Measurements from ENCODE around the gene SLC22A4.

The SLC22A4 gene

DNA sequence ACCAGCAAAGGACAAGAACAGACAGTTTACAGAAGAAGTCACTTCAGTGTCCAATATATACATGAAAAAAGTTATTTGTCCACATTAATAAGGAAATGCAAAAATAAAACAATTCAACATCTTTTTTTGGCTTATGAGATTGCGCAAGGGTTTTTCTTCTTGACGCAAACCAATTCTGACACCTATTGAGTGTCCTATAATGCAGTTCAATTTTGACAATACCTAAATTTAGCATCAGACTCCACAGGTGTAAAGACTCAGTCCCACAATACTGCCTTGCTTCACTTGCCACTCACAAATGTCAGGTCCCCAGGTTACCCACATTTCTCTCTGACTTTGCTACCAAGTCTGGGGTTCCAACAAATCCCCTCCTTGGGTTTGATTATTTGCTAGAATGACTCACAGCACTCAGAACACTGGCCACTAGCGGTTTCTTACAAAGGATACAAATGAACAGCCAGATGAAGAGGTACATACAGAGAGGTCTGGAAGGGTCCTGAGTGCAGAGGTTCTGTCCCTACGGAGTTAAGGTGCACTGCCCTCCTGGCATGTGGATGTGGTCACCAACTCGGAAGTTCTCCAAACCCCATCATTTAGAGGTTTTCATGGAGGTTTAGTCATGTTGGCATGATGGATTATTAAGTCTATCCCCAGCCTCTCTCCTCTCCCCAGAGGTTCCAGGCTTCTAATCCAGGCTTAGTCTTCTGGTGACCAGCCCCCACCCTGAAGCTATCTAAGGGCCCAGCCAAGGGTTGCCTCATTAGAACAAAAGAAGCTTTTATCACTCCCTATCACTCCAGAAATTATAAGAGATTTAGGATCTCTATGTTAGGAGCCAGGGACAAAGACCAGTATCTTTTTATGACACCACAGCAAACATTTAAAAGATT, 48.3 kb downstream of the SLC22A4 start:
- DNase-seq (ENCODE audit: low spot score): no peak

GRCh38 chr5:132344775-132345514, 50.8 kb downstream of the SLC22A4 start:
- DNase-seq (ENCODE audit: low spot score): no peak

- DNase-seq (ENCODE audit: low spot score): no peak
These were observed 59.3 kb downstream of the SLC22A4 start for GRCh38 chr5:132353486-132353995.

- DNase-seq (ENCODE audit: low spot score): no peak
These were observed 60.4 kb downstream of the SLC22A4 start for GRCh38 chr5:132354381-132355139.

- no peak for DNase-seq (ENCODE audit: low spot score)
These were observed 61.1 kb downstream of the SLC22A4 start for GRCh38 chr5:132355140-132355765.

GRCh38 chr5:132358775-132359174, 64.6 kb downstream of the SLC22A4 start:
- no peak for DNase-seq (ENCODE audit: low spot score)

DNA sequence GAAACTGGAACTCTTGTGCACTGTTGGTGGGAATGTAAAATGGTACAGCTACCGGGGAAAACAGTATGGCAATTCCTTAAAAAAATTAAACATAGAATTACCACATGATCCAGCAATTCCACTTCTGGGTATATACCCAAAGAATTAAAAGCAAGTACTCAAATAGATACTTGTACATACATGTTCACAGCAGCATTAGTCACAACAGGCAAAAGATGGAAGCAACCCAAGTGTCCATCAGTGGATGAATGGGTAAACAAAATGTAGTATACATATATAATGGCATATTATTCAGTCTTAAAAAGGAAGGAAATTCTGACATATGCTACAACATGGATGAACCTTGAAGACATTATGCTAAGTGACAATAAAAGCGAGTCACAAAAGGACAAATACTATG, 67.9 kb downstream of the SLC22A4 start:
- no peak for DNase-seq (ENCODE audit: low spot score)

GRCh38 chr5:132363431-132364112, 69.4 kb downstream of the SLC22A4 start:
- peak; percentile 55 for DNase-seq (ENCODE audit: low spot score)

GRCh38 chr5:132364319-132364718, 70.1 kb downstream of the SLC22A4 start:
- no peak for DNase-seq (ENCODE audit: low spot score)

DNA sequence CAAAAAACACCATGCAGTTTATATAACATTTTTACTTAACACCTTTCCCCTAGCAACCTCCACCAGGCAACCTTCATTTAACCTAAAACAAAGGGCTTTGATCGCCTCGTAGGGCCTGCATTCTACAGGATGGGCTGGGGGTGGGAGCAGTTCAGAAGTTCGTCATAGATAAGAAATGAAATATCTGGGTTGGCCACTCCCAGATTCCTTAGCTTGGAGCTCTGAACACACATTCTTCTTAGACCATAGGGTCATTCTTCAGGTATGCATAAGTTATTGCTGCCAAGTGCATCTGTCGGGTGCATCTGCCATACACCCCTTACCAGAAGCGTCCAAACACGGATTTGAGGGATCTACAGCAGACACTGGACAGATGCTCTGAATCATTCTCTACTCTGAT, 71.0 kb downstream of the SLC22A4 start:
- no peak for DNase-seq (ENCODE audit: low spot score)

DNA sequence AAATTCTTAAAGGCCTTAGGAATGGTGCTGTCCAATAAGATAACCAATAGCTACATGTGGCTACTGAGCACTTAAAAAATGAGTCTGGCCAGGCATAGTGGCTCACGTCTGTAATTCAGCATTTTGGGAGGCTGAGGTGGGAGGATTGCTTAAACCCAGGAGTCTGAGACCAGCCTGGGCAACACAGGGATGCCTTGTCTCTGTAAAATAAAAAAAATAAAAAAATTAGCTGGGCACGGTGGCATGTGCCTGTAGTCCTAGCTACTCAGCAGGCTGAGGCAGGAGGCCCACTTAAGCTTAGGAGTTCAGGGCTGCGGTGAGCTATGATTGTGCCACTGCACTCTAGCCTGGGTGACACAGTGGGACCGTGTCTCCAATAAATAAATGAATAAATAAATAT, 74.0 kb downstream of the SLC22A4 start:
- DNase-seq (ENCODE audit: low spot score): no peak

- no peak for DNase-seq (ENCODE audit: low spot score)
These were observed 74.8 kb downstream of the SLC22A4 start for GRCh38 chr5:132369007-132369473.

- DNase-seq (ENCODE audit: low spot score): peak; percentile 58
These were observed 75.4 kb downstream of the SLC22A4 start, which contains the start of gene SLC22A5 for GRCh38 chr5:132369474-132370180. Gene SLC22A5 (plus strand): TSS chr5:132369710. CDS start chr5:132369973, 263 bp downstream.

- DNase-seq (ENCODE audit: low spot score): no peak
These were observed 76.2 kb downstream of the SLC22A4 start for GRCh38 chr5:132370181-132370970.

DNA sequence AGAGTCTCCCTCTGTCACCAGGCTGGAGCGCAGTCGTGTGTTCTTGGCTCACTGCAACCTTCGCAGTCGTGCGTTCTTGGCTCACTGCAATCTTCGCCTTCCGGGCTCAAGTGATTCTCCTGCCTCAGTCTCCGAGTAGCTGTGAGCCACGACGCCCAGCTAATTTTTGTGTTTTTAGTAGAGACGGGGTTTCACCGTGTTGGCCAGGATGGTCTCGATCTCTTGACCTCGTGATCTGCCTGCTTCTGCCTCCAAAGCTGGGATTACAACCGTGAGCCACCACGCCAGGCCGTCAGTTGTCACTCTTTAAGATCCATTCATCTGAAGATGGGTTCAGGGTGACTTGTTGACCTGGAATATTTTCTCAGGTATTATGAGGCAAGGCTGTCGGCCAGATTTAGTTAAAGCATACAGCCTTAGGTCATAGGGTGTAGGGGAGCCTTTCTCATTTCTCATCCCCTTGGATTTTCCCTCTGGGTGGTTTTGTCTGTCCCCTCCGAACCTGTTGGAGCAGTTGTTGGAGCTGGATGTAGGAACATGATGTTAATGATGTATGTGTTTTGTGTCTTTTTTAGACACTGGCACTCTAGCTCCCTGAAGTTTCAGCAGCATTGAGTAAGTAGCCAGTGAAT, 76.9 kb downstream of the SLC22A4 start:
- DNase-seq (ENCODE audit: low spot score): peak; percentile 43

DNA sequence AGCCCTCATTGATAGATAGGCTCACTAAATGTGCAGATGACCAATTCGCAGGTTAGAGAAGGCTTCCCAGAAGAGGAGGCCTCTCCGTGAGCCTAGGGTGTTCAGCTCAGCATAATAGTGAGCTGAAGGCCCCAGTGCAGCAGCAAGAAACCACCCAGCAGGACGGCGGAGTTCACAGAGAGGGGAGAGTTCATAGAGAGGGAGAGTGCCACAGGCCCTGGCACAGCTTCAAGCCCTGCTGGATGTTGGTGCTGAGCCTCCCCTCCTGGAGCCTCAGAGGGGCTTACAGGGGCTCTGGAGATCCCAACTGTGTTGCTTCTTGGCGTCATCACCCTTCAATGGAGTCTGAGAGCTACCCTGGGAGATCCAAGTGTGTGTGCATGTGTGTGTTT, 77.4 kb downstream of the SLC22A4 start:
- no peak for DNase-seq (ENCODE audit: low spot score)

DNA sequence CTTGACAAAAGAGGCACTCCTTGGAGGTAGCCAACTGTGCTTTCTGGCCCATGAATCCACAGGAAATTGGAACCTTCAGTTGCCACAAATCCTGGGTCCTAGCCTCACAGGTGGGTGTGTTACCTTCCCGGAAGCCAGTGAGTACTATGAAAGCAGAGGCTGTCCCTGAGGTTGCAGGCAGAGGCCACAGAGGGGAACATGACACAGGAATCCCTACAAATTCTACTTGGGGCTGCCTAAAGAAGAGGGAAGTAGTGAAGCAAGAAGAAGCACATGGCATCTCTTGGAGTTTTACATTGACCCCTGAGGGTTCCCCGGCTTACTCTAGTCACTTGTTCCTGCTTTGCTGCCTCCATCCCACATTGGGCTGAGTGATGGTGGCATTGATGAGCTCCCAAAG, 77.9 kb downstream of the SLC22A4 start:
- DNase-seq (ENCODE audit: low spot score): no peak

DNA sequence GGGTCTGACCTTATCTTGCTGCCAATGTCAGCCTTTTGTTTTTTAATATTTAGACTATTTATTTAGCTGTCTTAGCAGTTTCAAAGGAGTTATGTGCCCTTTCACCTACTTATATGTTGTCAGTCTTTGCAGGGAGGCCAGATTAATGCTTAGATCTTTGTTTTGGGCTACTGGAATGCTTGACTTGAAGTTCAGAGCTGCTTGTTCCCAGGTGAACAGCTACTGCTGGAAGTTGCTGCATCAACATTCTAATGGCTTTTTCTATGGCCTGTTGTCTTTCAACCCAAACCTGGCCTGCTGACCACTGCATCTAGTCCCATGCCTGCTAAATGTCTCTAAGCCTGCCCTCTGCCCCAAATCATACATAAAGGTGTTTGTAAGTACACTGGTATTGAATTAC, 78.3 kb downstream of the SLC22A4 start:
- DNase-seq (ENCODE audit: low spot score): no peak

- DNase-seq (ENCODE audit: low spot score): no peak
These were observed 81.8 kb downstream of the SLC22A4 start for GRCh38 chr5:132375957-132376356.
